Lower lobe of right lung (tissue), 2 donors: ENCODE measurements around the gene ATXN7L1. TPM values are rescaled to one million over a fixed set of nuclear protein-coding genes. Genes with fewer than 3 reads are reported as not detected.

ENCODE experiments used
- ATAC-seq, 2 donors: fragments of 200-7000 bp; cut with Tn5 transposase; one replicate each; pipeline ENCODE4 v1.9.1; 2020 to 2022; ENCODE audit warnings: mild to moderate bottlenecking in 2 of 2, moderate library complexity in 2 of 2
- DNase-seq: peaks from one replicate; pipeline ENCODE4 v3.0.0-alpha.2; 2020
- H3K27ac ChIP-seq: fragments of 200-600 bp; one replicate; pipeline ENCODE4 v1.8.0; 2022
- H3K27me3 ChIP-seq: fragments of 200-600 bp; one replicate; pipeline ENCODE4 v1.8.0; 2022; ENCODE audit warnings: low read depth
- H3K36me3 ChIP-seq: fragments of 200-600 bp; one replicate; pipeline ENCODE4 v1.8.0; 2022; ENCODE audit warnings: mild to moderate bottlenecking
- H3K4me1 ChIP-seq: fragments of 200-600 bp; one replicate; pipeline ENCODE4 v1.8.0; 2022
- H3K4me3 ChIP-seq: fragments of 200-600 bp; one replicate; pipeline ENCODE4 v1.8.0; 2022; ENCODE audit warnings: mild to moderate bottlenecking
- H3K9me3 ChIP-seq: fragments of 200-600 bp; one replicate; pipeline ENCODE4 v1.8.0; 2022
- intact Hi-C: fragments of 100-400 bp; cut with DNase I; formaldehyde crosslinking; loops from one replicate; pipeline ENCODE4 v1.11.0; 2022
- total RNA-seq: library from RNA; stranded (reverse); fragmentation: NEBNext Ultra II Directional; extraction: Animal tissue kit (Norgen Biotek cat#: 25700); gene quantifications from one replicate; pipeline ENCODE4 v1.2.1, GENCODE V29; 2021
- TF ChIP-seq, protein P1 (sequence below): fragments of 200-600 bp; IDR thresholded peaks from one replicate; pipeline ENCODE4 v1.8.0; 2022; ENCODE audit warnings: antibody characterized with exemption, mild to moderate bottlenecking
- donor health status: DM: no; HTN: yes; CAD: no; lungs with severe emphysema.

Gene ATXN7L1
- total RNA-seq, 1 donor from 2014 or later = 17.7 TPM

DNA sequence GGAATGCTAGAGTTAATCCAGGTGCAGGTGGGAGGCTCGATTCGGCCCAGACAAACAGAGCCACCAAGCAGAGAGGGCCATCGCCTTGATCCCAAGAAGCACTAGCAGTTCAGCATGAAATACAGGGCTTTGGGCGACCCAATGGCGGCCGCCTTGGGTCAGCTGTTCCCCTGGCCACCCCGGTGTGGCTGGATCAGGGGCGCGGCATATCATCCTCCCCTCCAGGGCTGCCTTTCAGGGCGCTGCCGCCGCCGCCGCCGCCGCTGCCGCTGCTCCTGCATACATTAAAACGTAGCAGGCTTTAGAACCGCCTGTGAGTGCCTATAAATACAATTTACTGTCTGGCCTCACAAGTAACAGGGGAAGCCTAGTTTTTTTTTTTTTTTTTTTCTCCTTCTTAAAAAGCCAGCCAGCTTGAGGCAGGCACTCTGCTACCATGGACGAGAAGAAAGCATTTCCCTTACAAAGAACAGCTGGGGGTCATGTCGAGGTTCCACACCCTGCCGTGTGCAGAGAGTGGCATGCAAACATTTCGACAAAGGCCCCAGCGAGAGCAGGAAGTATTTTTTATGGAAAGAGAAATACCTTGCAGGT, 237.4 kb downstream of the ATXN7L1 start:
- peak; percentile 38 to 62 for ATAC-seq

DNA sequence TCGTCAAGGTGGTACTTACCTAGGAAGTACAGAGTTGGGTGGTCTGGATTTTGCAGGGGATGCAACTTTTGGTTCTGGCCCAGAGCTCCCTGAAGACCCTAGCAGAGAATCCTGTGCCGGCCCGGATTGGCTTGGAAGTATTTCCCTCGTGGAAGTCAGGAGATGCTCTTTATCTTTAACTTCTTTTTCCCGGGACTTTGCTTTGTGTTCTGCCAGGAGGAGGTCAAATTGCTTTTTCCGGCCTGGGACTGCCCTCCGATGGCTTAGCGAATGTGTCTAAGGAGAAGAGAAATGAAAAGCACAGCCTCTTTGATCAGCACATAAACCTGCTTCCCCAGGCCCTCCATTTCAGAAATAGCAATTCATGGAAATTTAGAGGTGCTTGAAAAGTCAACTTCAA, 238.1 kb downstream of the ATXN7L1 start:
- H3K9me3 ChIP-seq = no peaks in the 10 kb centered on the region
- TF ChIP-seq, protein P1, sequence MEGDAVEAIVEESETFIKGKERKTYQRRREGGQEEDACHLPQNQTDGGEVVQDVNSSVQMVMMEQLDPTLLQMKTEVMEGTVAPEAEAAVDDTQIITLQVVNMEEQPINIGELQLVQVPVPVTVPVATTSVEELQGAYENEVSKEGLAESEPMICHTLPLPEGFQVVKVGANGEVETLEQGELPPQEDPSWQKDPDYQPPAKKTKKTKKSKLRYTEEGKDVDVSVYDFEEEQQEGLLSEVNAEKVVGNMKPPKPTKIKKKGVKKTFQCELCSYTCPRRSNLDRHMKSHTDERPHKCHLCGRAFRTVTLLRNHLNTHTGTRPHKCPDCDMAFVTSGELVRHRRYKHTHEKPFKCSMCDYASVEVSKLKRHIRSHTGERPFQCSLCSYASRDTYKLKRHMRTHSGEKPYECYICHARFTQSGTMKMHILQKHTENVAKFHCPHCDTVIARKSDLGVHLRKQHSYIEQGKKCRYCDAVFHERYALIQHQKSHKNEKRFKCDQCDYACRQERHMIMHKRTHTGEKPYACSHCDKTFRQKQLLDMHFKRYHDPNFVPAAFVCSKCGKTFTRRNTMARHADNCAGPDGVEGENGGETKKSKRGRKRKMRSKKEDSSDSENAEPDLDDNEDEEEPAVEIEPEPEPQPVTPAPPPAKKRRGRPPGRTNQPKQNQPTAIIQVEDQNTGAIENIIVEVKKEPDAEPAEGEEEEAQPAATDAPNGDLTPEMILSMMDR = no peak
- no peaks in the 10 kb centered on the region for H3K27me3 ChIP-seq
- H3K4me3 ChIP-seq = no peak overlapping the region
- no peak for ATAC-seq
- H3K27ac ChIP-seq = no peak overlapping the region
- no peak for DNase-seq
- intact Hi-C loops = no loop called here
- H3K4me1 ChIP-seq = no peaks in the 10 kb centered on the region
- H3K36me3 ChIP-seq = peaks cover 93% of the 10 kb centered on the region

More for the DNA sequence above, 237.4 kb downstream of the ATXN7L1 start:
- no peaks in the 10 kb centered on the region for H3K9me3 ChIP-seq
- no peaks in the 10 kb centered on the region for H3K27me3 ChIP-seq
- peaks cover 89% of the 10 kb centered on the region for H3K36me3 ChIP-seq
- intact Hi-C loops = no loop called here
- TF ChIP-seq, protein P1 = no peak
- H3K4me1 ChIP-seq = no peaks in the 10 kb centered on the region
- no peak overlapping the region for H3K4me3 ChIP-seq
- H3K27ac ChIP-seq = no peak overlapping the region
- DNase-seq = no peak

DNA sequence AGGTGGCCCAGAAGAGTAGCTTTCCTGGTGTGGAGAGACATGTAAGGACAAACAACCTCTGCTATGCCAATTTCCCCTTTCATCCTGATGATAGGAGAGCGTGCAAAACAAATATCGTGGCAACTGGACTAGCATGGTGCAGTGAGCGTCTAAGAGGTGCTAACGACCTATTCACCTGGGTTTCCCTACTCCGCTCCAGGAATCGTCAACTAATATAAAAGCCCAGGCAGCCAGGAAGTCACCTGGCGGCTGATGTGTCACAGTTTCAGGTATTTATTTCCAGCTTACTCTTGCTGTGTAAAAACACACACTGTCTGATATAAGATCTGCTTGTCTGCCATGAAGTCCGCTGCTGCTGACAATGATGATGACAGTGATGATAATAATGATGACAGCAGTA, 238.6 kb downstream of the ATXN7L1 start:
- TF ChIP-seq, protein P1 = no peak
- Histone ChIP-seq H3K27ac (no peak overlapping the region), H3K4me1 (no peaks in the 10 kb centered on the region), H3K9me3 (no peaks in the 10 kb centered on the region), H3K36me3 (peaks cover 91% of the 10 kb centered on the region), H3K4me3 (no peak overlapping the region), H3K27me3 (no peaks in the 10 kb centered on the region)
- no peak for DNase-seq
- no peak for ATAC-seq
- intact Hi-C loops = no loop called here

DNA sequence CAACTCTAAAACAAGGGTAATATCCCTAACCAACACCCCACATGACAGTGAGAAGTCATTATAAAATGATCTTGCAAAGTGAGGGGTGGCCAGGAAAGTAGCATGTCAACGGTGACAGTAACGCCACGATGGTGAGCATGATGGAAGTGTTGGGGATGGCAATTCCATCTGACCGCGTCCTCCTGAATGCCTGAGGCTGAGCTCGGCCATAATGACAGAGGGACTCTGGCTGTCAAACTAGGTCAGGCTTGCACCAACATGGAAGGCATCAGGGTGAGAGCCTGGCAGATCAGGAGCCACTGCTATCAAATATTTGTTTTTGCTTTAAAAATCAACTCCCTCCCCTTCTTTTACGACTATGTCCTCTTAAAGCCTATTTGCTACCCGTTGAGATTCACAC, 239.4 kb downstream of the ATXN7L1 start:
- Histone ChIP-seq H3K4me1 (no peaks in the 10 kb centered on the region), H3K9me3 (no peaks in the 10 kb centered on the region), H3K27me3 (no peaks in the 10 kb centered on the region), H3K36me3 (peaks cover 83% of the 10 kb centered on the region), H3K27ac (no peak overlapping the region), H3K4me3 (no peak overlapping the region)
- ATAC-seq (no peak), DNase-seq (no peak)
- TF ChIP-seq, protein P1 = no peak
- intact Hi-C loops = no loop called here

DNA sequence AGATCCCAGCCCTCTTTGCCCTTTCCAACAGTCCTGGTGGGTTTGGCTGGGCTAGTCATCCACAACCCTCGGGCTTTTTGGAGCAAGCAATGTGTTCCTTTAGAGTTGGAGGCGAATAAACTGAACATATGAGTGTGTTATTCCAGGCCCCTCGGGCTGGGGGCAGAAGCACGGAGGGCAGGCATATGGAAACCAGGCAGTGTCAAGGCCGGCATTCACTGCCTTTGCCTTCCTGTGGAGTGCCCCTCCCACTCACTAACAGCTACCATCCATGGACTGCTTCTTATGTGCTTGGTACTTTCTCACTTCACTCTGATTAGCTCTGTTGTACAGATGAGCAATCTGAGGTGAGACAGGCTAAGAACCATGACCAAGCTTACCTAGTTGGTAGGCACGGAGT, 241.2 kb downstream of the ATXN7L1 start:
- Histone ChIP-seq H3K4me3 (no peak overlapping the region), H3K36me3 (peaks cover 74% of the 10 kb centered on the region), H3K9me3 (no peaks in the 10 kb centered on the region), H3K4me1 (no peaks in the 10 kb centered on the region), H3K27ac (no peak overlapping the region), H3K27me3 (no peaks in the 10 kb centered on the region)
- TF ChIP-seq, protein P1 = no peak
- no peak for ATAC-seq
- no peak for DNase-seq
- intact Hi-C loops = no loop called here
